ENCODE data around the gene SNRPA1.

Gene SNRPA1

DNA sequence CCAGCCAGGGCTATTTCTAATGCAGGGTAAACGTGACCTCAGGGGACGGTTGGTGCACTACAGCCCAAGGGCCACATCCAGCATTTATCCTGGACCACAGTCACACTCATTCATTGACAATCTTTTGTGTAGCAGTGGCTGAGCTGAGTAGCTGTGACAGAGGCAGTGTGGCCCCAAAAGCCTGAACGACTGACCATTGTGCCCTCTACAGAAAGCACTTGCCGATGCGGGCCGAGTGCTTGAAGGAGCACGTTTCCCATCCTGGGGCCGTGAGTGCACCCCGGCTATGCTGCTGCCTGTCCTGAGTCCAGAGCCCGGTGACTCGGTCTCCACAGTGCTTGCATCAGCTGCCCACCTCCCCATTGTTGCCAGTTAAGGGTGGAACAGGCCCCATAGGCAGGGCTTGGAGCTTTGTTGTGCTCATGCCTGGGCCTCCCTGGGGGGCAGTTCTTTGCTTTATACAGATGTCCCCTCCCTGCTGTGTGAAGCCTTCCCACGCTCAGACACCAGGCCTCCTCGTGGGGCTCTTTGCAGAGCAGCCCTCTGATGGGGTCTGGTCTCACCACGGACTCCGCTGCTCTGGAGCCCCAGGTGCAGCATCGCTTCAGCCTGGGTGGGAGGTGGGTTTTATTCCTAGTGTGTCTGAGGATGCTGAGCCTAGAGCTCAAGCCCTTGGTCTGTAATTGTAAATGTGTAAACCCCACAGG is 13.0 kb upstream of the SNRPA1 start:
- no peaks in the 10 kb centered on the region for H3K9me2 ChIP-seq (replicated peaks; ENCODE audit: insufficient read depth, low read length)
- no peaks in the 10 kb centered on the region for H4K20me1 ChIP-seq (ENCODE audit: low read depth, low read length)
- H3K9me3 ChIP-seq (ENCODE audit: insufficient read depth, low read length) = no peaks in the 10 kb centered on the region
- no peaks in the 10 kb centered on the region for H3K36me3 ChIP-seq (ENCODE audit: low read length)
- H3K79me2 ChIP-seq (ENCODE audit: insufficient read depth, low read length) = no peaks in the 10 kb centered on the region
- H3K27me3 ChIP-seq (ENCODE audit: low read length) = no peaks in the 10 kb centered on the region
- no peaks in the 10 kb centered on the region for H3F3A ChIP-seq (ENCODE audit: insufficient read depth)
- H2AFZ ChIP-seq (ENCODE audit: low read depth, low read length, severe bottlenecking) = no peak overlapping the region
- TF ChIP-seq EZH2phosphoT487 (conservative IDR thresholded peaks at IDR 0.05; ENCODE audit: low read length) = no peak
- TF ChIP-seq, protein P1, sequence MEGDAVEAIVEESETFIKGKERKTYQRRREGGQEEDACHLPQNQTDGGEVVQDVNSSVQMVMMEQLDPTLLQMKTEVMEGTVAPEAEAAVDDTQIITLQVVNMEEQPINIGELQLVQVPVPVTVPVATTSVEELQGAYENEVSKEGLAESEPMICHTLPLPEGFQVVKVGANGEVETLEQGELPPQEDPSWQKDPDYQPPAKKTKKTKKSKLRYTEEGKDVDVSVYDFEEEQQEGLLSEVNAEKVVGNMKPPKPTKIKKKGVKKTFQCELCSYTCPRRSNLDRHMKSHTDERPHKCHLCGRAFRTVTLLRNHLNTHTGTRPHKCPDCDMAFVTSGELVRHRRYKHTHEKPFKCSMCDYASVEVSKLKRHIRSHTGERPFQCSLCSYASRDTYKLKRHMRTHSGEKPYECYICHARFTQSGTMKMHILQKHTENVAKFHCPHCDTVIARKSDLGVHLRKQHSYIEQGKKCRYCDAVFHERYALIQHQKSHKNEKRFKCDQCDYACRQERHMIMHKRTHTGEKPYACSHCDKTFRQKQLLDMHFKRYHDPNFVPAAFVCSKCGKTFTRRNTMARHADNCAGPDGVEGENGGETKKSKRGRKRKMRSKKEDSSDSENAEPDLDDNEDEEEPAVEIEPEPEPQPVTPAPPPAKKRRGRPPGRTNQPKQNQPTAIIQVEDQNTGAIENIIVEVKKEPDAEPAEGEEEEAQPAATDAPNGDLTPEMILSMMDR (IDR thresholded peaks at IDR 0.05; ENCODE audit: insufficient read depth, low read length, poor library complexity, severe bottlenecking) = no peak
- no peak overlapping the region for H3K4me3 ChIP-seq (ENCODE audit: insufficient read depth, low read length, poor library complexity, severe bottlenecking)
- H3K27ac ChIP-seq (ENCODE audit: low read depth, low read length) = no peak overlapping the region
- H3K4me2 ChIP-seq (ENCODE audit: low read depth, low read length, poor library complexity, severe bottlenecking) = no peak overlapping the region
- H3K9ac ChIP-seq (ENCODE audit: low read length) = no peak overlapping the region

DNA sequence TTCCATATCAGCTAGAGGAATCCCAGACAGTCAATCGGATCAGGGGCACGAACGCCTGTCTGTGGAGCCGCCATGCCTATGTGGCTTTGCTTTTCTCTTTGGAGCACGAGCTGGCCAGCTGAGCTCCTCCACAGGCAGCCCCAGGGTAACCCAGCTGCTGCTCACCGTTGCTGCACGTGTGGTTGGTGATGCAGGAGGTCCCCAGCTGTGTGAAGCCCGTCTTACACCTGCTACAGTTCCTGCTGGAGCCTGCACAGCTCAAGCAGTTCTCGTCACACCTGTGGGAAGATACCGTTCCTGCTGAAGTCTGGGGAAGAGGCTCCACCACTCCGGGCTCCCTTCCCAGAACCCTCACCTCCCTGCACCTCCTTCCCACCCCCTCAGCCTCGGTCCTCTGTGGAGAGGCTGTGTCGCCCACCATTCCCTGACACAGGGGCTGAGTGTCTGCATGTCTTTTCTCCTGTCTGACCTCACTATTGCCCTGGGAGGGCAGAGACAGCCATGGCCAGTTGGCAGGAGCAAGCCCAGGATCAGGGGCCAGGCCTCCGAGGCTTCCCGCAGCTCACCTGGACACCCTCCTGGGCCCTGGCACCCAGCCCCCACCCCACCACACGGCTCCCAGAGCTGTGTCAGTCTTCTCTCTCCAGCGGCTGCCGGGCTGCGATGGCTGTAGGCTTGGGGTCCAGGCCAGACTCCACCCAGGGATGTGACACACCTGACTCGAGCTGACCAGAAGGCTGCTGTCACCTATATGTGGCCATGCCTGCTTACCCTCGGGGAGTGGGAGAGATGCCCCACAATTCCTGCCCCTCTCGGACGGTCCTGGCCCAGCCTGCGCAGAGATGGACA is 12.2 kb upstream of the SNRPA1 start:
- Histone ChIP-seq H3K27me3 (ENCODE audit: low read length) (no peaks in the 10 kb centered on the region), H4K20me1 (ENCODE audit: low read depth, low read length) (no peaks in the 10 kb centered on the region), H3K9me2 (replicated peaks; ENCODE audit: insufficient read depth, low read length) (no peaks in the 10 kb centered on the region), H3K79me2 (ENCODE audit: insufficient read depth, low read length) (no peaks in the 10 kb centered on the region), H3K4me3 (ENCODE audit: insufficient read depth, low read length, poor library complexity, severe bottlenecking) (no peak overlapping the region), H3K4me2 (ENCODE audit: low read depth, low read length, poor library complexity, severe bottlenecking) (no peak overlapping the region), H3K36me3 (ENCODE audit: low read length) (no peaks in the 10 kb centered on the region), H3K9ac (ENCODE audit: low read length) (no peak overlapping the region), H3K9me3 (ENCODE audit: insufficient read depth, low read length) (no peaks in the 10 kb centered on the region), H2AFZ (ENCODE audit: low read depth, low read length, severe bottlenecking) (no peak overlapping the region), H3K27ac (ENCODE audit: low read depth, low read length) (no peak overlapping the region), H3F3A (ENCODE audit: insufficient read depth) (no peaks in the 10 kb centered on the region)
- TF ChIP-seq EZH2phosphoT487 (conservative IDR thresholded peaks at IDR 0.05; ENCODE audit: low read length) = no peak
- TF ChIP-seq, protein P1 (IDR thresholded peaks at IDR 0.05; ENCODE audit: insufficient read depth, low read length, poor library complexity, severe bottlenecking) = no peak

DNA sequence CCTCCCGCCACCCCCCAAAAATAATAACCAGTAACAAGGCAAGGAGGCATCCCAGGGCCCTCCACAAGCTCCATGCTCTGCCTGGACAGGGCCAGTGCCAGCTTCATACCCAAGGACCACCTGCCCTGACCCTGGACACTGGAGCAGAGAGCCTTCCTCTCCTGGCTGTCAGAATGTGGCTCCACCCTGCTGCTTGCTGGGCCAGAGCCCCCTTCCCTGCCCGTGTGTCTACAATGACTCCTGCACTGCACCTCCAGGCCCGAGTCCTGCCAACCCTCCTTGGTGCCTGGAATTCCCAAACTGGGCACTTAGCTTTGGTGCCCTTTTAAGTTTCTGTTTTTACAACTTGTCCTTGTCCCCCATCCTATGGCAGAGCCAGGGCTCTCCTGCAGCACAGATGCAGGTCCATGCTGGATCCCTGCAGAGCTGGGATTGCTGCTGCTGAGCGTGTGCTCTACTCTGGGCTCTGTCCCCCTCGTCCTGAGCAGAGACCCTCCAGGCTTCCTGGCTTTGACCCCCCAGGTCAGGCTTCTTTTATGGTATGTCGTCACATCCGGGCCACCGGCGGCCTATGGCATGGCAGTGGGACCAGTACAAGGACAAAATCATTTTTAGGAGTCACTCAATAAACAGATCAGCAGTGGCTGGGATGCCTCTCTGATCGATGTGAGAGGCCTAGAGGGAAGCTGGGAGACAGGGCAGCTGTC is 11.4 kb upstream of the SNRPA1 start:
- H3F3A ChIP-seq (ENCODE audit: insufficient read depth) = no peaks in the 10 kb centered on the region
- no peaks in the 10 kb centered on the region for H3K36me3 ChIP-seq (ENCODE audit: low read length)
- H3K4me3 ChIP-seq (ENCODE audit: insufficient read depth, low read length, poor library complexity, severe bottlenecking) = no peak overlapping the region
- H3K27ac ChIP-seq (ENCODE audit: low read depth, low read length) = no peak overlapping the region
- H3K9ac ChIP-seq (ENCODE audit: low read length) = no peak overlapping the region
- H3K9me3 ChIP-seq (ENCODE audit: insufficient read depth, low read length) = no peaks in the 10 kb centered on the region
- H3K9me2 ChIP-seq (replicated peaks; ENCODE audit: insufficient read depth, low read length) = no peaks in the 10 kb centered on the region
- TF ChIP-seq, protein P1 (IDR thresholded peaks at IDR 0.05; ENCODE audit: insufficient read depth, low read length, poor library complexity, severe bottlenecking) = no peak
- no peak for TF ChIP-seq EZH2phosphoT487 (conservative IDR thresholded peaks at IDR 0.05; ENCODE audit: low read length)
- no peaks in the 10 kb centered on the region for H4K20me1 ChIP-seq (ENCODE audit: low read depth, low read length)
- no peaks in the 10 kb centered on the region for H3K27me3 ChIP-seq (ENCODE audit: low read length)
- no peak overlapping the region for H2AFZ ChIP-seq (ENCODE audit: low read depth, low read length, severe bottlenecking)
- H3K4me2 ChIP-seq (ENCODE audit: low read depth, low read length, poor library complexity, severe bottlenecking) = no peak overlapping the region
- no peaks in the 10 kb centered on the region for H3K79me2 ChIP-seq (ENCODE audit: insufficient read depth, low read length)
